Activated CD8-positive, alpha-beta memory T cell treated with anti-CD3 and anti-CD28 coated beads, Interleukin-2, amount 10 ng/mL, durations not matched to agents 7 days and 5 days (primary cell): Measurements from ENCODE around the gene ANKRD13C. TPM values are rescaled to one million over a fixed set of nuclear protein-coding genes. Genes with fewer than 3 reads are reported as not detected.
"Not testable (repeated sequence)": the region's sequence is repeated elsewhere in the genome, so short reads cannot be mapped to it uniquely, and the experiment has no call there.

Experiments
- ATAC-seq: fragments of 150-1000 bp; cut with Tn5 transposase; one replicate; pipeline ENCODE4 v1.10.0; 2021; ENCODE audit warnings: moderate library complexity
- CTCF ChIA-PET: fragments of 350-600 bp; sonication (Branson Sonifier 250); formaldehyde crosslinking; loops from one replicate; lab custom pipeline; 2021; ENCODE audit warnings: antibody characterized with exemption; lab: Charles Lee
- DNase-seq: peaks from one replicate; pipeline ENCODE4 v3.0.0-alpha.2; 2020
- H3K27ac Mint-ChIP-seq: one replicate; pipeline ENCODE4 v1.8.0; 2021; ENCODE audit warnings: mild to moderate bottlenecking, mixed read lengths
- H3K27me3 Mint-ChIP-seq: one replicate; pipeline ENCODE4 v1.8.0; 2021; ENCODE audit warnings: mixed read lengths
- H3K36me3 Mint-ChIP-seq: one replicate; pipeline ENCODE4 v1.8.0; 2021; ENCODE audit warnings: mild to moderate bottlenecking, mixed read lengths
- H3K4me1 Mint-ChIP-seq: one replicate; pipeline ENCODE4 v1.8.0; 2021; ENCODE audit warnings: mixed read lengths
- H3K4me3 Mint-ChIP-seq: one replicate; pipeline ENCODE4 v1.8.0; 2021; ENCODE audit warnings: mild to moderate bottlenecking, moderate library complexity, mixed read lengths
- H3K9me3 Mint-ChIP-seq: one replicate; pipeline ENCODE4 v1.8.0; 2022; ENCODE audit warnings: low read depth, mixed read lengths
- total RNA-seq, 2 experiments: library from RNA; stranded (reverse); gene quantifications; one replicate each; pipeline ENCODE4 v1.2.3, GENCODE V29; 2021

Gene ANKRD13C
- total RNA-seq, 2 experiments from 2014 or later, result 24.7 to 26.2 TPM

DNA sequence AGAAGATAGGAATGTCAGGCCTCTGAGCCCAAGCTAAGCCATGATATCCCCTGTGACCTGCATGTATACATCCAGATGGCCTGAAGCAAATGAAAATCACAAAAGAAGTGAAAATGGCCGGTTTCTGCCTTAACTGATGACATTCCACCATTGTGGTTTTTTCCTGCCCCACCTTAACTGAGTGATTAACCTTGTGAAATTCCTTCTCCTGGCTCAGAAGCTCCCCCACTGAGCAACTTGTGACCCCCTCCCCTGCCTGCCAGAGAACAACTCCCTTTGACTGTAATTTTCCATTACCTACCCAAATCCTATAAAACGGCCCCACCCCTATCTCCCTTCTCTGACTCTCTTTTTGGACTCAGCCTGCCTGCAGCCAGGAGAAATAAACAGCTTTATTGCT, 19.1 kb upstream of the ANKRD13C start:
- DNase-seq, H3K27ac Mint-ChIP-seq, H3K9me3 Mint-ChIP-seq, H3K4me3 Mint-ChIP-seq, H3K36me3 Mint-ChIP-seq, H3K4me1 Mint-ChIP-seq, ATAC-seq, H3K27me3 Mint-ChIP-seq, CTCF ChIA-PET: not testable (repeated sequence)

DNA sequence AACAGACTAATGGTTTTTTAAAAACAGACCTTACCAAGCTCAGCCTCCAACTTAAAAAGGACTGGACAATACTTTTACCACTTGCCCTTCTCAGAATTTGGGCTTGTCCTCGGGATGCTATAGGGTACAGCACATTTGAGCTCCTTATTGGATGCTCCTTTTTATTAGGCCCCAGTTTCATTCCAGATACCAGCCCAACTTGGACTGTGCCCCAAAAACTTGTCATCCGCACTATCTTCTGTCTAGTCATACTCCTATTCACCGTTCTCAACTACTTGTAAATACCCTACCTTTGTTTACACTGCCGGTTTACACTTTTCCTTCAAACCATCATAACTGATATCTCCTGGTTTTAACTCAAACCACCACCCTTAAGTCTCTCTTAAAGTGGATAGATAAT, 17.9 kb upstream of the ANKRD13C start:
- no peak for DNase-seq
- Mint-ChIP-seq H3K27ac (no peak overlapping the region), H3K36me3 (no peaks in the 10 kb centered on the region), H3K4me3 (no peak overlapping the region), H3K27me3 (no peaks in the 10 kb centered on the region), H3K4me1 (peaks cover under 1% of the 10 kb centered on the region), H3K9me3 (no peaks in the 10 kb centered on the region)
- no peak for ATAC-seq
- CTCF ChIA-PET, result no interaction called here

DNA sequence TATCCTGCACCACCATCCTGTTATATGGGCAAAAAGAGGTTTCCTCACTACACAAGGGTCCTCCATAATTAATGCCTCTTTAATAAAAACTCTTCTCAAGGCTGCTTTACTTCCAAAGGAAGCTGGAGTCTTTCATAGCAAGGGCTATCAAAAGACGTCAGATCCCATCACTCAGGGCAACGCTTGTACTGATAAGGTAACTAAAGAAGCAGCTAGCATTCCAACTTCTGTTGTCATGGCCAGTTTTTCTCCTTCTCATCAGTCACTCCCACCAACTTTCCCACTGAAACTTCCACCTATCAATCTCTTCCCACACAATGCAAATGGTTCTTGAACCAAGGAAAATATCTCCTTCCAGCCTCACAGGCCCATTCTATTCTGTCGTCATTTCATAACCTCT, 17.1 kb upstream of the ANKRD13C start:
- H3K4me3 Mint-ChIP-seq, H3K27ac Mint-ChIP-seq, ATAC-seq, CTCF ChIA-PET, H3K4me1 Mint-ChIP-seq, H3K9me3 Mint-ChIP-seq, H3K27me3 Mint-ChIP-seq, H3K36me3 Mint-ChIP-seq, DNase-seq: not testable (repeated sequence)

GRCh38 chr1:70367397-70367796, 12.9 kb upstream of the ANKRD13C start:
- H3K27me3 Mint-ChIP-seq, ATAC-seq, H3K4me3 Mint-ChIP-seq, H3K27ac Mint-ChIP-seq, CTCF ChIA-PET, H3K9me3 Mint-ChIP-seq, DNase-seq, H3K36me3 Mint-ChIP-seq: not testable (repeated sequence)
- peaks cover 11% of the 10 kb centered on the region for H3K4me1 Mint-ChIP-seq

GRCh38 chr1:70366997-70367396, 12.5 kb upstream of the ANKRD13C start:
- CTCF ChIA-PET, H3K27me3 Mint-ChIP-seq, H3K4me3 Mint-ChIP-seq, H3K36me3 Mint-ChIP-seq, H3K9me3 Mint-ChIP-seq, DNase-seq, ATAC-seq, H3K27ac Mint-ChIP-seq: not testable (repeated sequence)
- peaks cover 11% of the 10 kb centered on the region for H3K4me1 Mint-ChIP-seq

DNA sequence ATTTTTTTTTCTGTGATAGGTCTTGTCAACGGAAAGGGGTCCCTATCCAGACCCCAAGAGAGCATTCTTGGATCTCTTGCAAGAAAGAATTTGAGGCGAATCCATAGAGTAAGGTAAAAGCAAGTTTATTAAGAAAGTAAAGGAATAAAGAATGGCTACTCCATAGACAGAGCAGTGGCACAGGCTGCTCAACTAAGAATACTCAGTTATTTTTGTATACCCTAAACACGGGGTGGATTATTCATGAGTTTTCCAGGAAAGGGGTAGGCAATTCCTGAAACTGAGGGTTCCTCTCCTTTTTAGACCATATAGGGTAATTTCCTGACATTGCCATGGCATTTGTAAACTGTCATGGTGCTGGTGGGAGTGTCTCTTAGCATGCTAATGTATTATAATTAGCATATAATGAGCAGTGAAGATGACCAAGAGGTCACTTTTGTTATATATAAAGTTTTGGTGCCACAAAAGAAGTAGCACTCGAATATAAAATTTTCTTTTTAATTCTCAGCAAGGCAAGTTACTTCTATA, 12.0 kb upstream of the ANKRD13C start:
- ATAC-seq, DNase-seq, CTCF ChIA-PET: not testable (repeated sequence)

DNA sequence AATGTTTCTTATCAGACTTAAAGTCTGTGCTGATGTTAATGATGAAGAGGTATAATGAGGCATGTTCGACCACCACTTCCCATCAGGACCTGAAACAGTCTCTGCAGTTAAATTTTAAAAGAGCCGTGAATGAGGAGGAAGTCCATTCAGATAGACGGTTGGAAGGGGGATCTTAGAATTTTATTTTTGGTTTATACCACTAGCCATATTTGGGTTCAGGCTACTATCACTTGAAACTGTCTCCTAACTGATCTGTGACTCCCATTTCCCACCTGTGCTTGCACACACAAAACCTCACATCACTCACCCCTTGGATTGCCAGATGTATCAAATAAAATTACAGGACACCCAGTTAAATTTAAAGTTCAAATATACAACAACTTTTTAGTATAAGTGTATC, 9.9 kb upstream of the ANKRD13C start:
- Mint-ChIP-seq H3K27ac (no peak overlapping the region), H3K9me3 (no peaks in the 10 kb centered on the region), H3K4me3 (no peak overlapping the region), H3K27me3 (no peaks in the 10 kb centered on the region), H3K36me3 (no peaks in the 10 kb centered on the region), H3K4me1 (peaks cover 14% of the 10 kb centered on the region)
- DNase-seq (no peak), ATAC-seq (no peak)
- CTCF ChIA-PET, result no interaction called here

More for the DNA sequence above, 12.0 kb upstream of the ANKRD13C start:
- not testable (repeated sequence) for H3K27ac Mint-ChIP-seq, H3K9me3 Mint-ChIP-seq, H3K4me3 Mint-ChIP-seq, H3K36me3 Mint-ChIP-seq, H3K27me3 Mint-ChIP-seq
- H3K4me1 Mint-ChIP-seq, result peaks cover 11% of the 10 kb centered on the region

DNA sequence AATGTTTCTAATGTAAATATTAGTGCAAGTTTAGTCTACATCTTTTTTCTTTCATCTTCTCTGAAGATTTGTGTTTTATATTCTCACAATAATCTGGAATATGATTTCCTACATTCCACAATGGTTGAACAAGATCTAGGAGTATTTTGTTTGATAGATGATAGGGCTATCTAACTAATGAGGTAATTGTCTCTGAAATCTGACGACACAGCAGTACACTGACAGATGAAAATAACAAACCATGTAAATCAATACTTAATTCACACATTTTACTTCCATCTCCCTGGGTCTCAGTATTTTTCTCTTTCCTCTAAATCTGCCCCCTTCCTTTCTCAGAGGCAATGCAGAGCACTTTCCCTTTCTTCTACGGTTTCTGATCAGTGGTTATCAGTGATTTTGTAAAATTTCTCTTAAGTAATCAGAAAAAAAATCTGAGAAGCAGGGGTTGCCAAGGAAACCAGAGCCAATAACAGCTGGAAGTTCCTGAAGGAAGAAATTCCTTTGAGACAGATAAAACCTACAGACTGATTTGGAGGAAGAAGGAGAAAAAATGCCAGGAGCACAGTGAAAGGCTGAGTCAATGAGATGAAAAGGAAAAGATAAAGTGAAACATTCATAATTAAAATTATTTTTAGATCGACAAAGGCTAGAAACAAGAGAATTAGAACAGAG, 7.3 kb upstream of the ANKRD13C start:
- CTCF ChIA-PET, result no interaction called here
- H3K9me3 Mint-ChIP-seq, result no peaks in the 10 kb centered on the region
- H3K4me3 Mint-ChIP-seq, result no peak overlapping the region
- DNase-seq, result no peak
- peaks cover 4% of the 10 kb centered on the region for H3K36me3 Mint-ChIP-seq
- no peaks in the 10 kb centered on the region for H3K27me3 Mint-ChIP-seq
- H3K4me1 Mint-ChIP-seq, result peaks cover 14% of the 10 kb centered on the region
- H3K27ac Mint-ChIP-seq, result no peak overlapping the region
- ATAC-seq, result no peak

DNA sequence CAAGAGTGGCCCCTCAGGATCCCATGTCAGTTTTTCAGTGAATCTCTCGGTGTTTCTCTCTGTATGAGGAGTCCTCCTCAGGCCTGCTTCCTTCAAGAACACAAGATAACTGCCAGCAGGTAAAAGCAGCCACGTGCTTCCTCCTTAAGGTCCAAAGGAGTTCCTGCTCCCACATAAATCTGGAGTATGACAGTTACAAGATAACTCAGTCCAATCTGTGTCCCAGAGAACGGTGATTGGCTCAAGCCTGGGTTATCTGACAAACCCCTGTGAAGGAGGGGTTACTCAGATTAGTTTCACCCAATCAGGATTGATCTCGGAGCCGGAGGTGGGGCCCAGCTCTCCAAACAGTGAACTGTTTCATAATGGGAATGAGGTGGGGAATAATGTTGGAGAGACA, 5.8 kb upstream of the ANKRD13C start:
- no peak overlapping the region for H3K4me3 Mint-ChIP-seq
- H3K36me3 Mint-ChIP-seq, result peaks cover 4% of the 10 kb centered on the region
- ATAC-seq (no peak), DNase-seq (no peak)
- no peak overlapping the region for H3K27ac Mint-ChIP-seq
- H3K9me3 Mint-ChIP-seq, result no peaks in the 10 kb centered on the region
- CTCF ChIA-PET, result no interaction called here
- H3K4me1 Mint-ChIP-seq, result peaks cover 22% of the 10 kb centered on the region
- H3K27me3 Mint-ChIP-seq, result no peaks in the 10 kb centered on the region

DNA sequence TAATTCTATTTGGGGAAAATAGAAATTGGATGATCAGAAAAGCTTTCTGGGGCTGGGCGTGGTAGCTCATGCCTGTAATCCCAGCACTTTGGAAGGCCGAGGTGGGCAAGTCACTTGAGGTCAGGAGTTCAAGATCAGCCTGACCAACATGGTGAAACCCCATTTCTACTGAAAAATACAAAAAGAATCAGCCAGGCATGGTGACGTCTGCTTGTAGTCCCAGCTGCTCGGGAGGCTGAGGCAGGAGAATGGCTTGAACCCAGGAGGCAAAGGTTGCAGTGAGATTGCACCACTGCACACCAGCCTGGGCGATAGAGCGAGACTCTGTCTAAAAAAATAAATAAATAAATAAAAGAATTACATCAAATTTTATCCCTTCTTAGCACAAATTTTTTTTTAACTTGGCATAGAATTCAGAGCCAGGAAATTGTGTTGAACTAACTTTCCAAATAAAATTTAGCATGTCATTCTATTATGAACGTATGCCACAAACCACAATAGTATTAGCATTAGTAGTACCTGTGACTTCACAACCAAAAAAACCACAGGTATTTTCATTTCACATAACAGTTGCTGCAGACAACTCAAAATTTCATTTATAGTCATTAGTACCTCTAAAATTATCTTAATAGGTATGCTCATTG, 4.5 kb upstream of the ANKRD13C start:
- H3K4me3 Mint-ChIP-seq, result no peak overlapping the region
- no peaks in the 10 kb centered on the region for H3K9me3 Mint-ChIP-seq
- peaks cover 27% of the 10 kb centered on the region for H3K4me1 Mint-ChIP-seq
- CTCF ChIA-PET, result no interaction called here
- no peaks in the 10 kb centered on the region for H3K27me3 Mint-ChIP-seq
- peaks cover 8% of the 10 kb centered on the region for H3K36me3 Mint-ChIP-seq
- DNase-seq, result no peak
- ATAC-seq, result no peak
- H3K27ac Mint-ChIP-seq, result no peak overlapping the region

DNA sequence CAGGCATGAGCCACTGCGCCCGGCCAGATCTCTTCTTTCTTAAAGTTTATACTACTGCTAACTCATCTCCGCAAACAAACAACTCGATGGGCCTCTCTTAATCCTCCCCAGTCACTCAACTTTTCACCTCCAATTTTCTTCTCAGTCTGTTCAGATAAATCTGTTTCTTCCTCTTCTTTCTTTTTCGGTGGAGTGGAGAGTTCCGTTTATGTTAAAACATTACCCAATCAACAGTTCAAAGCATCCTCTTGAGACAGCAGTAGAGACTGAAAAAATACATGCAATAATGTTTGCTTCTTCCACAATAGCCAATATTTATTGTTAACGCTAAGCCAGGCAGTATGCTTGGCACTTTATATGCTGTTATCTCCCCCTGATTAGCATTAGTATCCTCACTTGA, 1.4 kb upstream of the ANKRD13C start:
- Mint-ChIP-seq H3K4me3 (peak overlapping the region; percentile 97), H3K4me1 (peaks cover 39% of the 10 kb centered on the region), H3K27ac (peak overlapping the region; percentile 99), H3K9me3 (no peaks in the 10 kb centered on the region), H3K27me3 (no peaks in the 10 kb centered on the region), H3K36me3 (peaks cover 17% of the 10 kb centered on the region)
- CTCF ChIA-PET, result no interaction called here
- DNase-seq (no peak), ATAC-seq (no peak)

DNA sequence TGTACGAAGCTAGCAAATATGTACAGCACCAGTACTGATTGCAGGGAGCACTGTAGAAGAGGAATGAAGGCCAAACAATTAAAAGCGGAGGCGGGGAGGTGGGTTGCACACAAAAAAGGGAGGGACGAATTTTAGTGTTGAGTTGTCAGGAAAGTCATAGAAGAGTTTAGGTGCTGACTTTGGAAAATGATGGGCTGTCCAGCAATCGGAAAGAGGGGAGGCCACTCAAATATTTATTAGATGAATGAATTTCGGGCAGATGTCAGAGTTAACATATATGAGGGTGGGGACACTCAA, 537 bp upstream of the ANKRD13C start:
- DNase-seq (no peak), ATAC-seq (no peak)
- Mint-ChIP-seq H3K36me3 (peaks cover 19% of the 10 kb centered on the region), H3K4me1 (peaks cover 44% of the 10 kb centered on the region), H3K27me3 (no peaks in the 10 kb centered on the region), H3K9me3 (no peaks in the 10 kb centered on the region), H3K4me3 (peak overlapping the region; percentile 97), H3K27ac (peak overlapping the region; percentile 99)
- CTCF ChIA-PET, result interaction anchor here (1.0 to 2.5 kb wide), 4 partner anchors 56 to 726 kb away, joined by 3 to 17 read pairs (median 4); partner anchors contain the start of genes CTH, SRSF11 and ZRANB2

DNA sequence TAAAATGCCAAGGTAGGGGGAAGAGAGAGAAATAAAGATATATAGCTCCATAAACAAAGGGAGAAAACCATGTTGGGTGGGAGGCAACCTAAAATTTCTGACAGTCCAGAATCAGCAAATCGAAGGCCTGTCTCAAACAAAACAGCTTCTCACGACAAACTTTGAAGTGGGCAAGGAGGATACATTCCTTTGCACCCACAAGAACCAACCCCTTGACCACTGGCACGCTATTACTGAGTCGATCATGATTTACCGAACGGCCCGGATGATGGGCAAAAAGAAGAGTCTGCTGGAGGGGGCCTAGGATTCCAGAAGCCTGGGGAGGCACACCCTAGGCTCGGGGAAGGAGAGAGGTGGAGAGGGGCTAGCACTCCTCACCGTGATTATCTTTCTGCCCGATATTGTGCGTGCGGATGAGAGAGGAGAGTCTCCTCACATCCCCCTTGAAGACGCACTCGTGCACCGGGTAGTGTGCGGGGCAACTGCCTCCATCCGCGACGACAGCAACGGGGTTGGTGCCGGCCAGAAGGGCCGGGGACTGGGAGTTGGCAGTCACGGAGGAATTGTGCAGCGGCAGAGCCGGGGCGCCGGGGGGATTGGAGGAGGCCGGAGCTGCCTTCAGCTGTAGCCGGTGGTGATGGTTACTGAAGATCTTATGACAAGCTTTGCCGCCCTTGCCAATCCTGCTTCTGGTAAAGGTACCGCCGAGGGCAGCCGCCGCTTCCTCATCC, 756 bp downstream of the ANKRD13C start:
- Mint-ChIP-seq H3K4me3 (peak overlapping the region; percentile 97), H3K36me3 (peaks cover 26% of the 10 kb centered on the region), H3K27me3 (no peaks in the 10 kb centered on the region), H3K27ac (peak overlapping the region; percentile 99), H3K9me3 (no peaks in the 10 kb centered on the region), H3K4me1 (peaks cover 47% of the 10 kb centered on the region)
- CTCF ChIA-PET, result interaction anchor here (0.5 to 2.5 kb wide), 5 partner anchors 57 to 132 kb away, joined by 3 to 17 read pairs (median 3); partner anchors contain the start of genes CTH and SRSF11
- ATAC-seq (peak; percentile 40), DNase-seq (peak; percentile 76)
